SH-SY5Y (cell line): ENCODE results near the gene SAXO1.

ENCODE experiments used
- GATA2 ChIP-seq: IDR thresholded peaks from 2 replicates; pipeline ENCODE4 v1.6.1; 2011; ENCODE audit warnings: mild to moderate bottlenecking, low read depth, low read length
- GATA3 ChIP-seq: IDR thresholded peaks from 2 replicates; pipeline ENCODE4 v1.6.1; 2011; ENCODE audit warnings: low read depth, mild to moderate bottlenecking, low read length, moderate library complexity

- no peak for TF ChIP-seq GATA2
- no peak for TF ChIP-seq GATA3
These were observed 16.2 kb upstream of the SAXO1 start, which contains the start of gene RRAGA for GRCh38 chr9:19048966-19049916.
